NCI-H2107 (cell line): ENCODE results near the gene NT5E.

Experiments used
- DNase-seq: peaks from one replicate; lab custom pipeline; 2025; lab: John Stamatoyannopoulos, UW

Gene NT5E

DNA sequence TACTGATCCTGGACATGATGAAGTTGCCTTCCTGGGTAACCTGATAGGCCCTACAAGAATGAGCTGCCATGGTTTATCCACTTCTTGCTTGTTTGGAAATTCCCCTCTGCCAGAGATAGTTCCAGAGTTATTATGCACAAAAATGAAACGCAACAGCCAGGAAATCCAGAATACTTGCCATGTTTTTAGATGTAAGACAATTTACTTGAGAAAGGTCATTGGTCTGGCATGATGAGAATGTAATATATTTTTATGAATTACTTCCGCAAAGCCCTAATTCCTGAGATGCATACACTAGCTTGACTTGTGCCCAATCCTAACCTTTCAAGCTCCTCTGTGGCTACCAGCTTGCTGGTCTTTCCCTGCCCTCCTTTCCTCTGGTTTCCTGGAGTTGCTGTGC, 27.9 kb upstream of the NT5E start:
- DNase-seq, result no peak

DNA sequence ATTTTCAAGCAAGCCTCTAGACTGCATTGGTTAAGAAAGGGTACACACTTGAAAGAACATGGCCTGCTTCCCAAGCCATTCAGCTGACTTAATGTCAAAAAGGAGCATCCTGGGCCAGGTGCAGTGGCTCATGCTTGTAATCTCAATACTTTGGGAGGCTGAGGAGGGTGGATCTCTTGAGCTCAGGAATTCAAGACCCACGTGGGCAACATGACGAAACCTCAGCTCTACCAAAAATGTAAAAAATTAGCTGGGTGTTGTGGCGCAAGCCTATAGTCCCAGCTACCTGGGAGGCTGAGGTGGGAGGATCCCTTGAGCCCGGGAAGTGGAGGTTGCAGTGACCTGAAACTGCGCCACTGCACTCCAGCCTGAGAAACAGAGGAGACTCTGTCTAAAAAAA, 26.9 kb upstream of the NT5E start:
- DNase-seq, result no peak

- no peak for DNase-seq
Observed at GRCh38 chr6:85424981-85425380, 24.9 kb upstream of the NT5E start.

GRCh38 chr6:85425997-85426396, 23.9 kb upstream of the NT5E start:
- no peak for DNase-seq

DNA sequence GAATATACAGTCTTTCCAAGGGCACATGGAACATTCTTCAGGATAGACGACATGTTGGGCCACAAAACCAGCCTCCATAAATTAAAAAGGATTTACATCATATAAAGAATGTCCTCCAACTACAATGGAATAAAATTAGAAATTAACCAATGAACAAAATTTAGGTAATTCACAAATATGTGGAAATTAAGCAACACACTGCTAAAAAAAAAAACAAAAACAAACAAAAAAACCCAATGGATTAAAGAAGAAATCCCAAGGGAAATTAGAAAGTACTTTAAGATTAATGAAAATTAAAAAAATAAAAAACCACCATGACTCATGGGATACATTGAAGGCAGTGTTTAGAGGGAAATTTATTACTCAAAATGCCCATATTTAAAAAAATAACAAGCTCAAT, 21.4 kb upstream of the NT5E start:
- DNase-seq, result no peak

- no peak for DNase-seq
Observed at GRCh38 chr6:85429346-85429745, 20.5 kb upstream of the NT5E start.

GRCh38 chr6:85431271-85431670, 18.6 kb upstream of the NT5E start:
- no peak for DNase-seq

GRCh38 chr6:85432554-85432953, 17.3 kb upstream of the NT5E start:
- no peak for DNase-seq

GRCh38 chr6:85435851-85436250, 14.0 kb upstream of the NT5E start:
- DNase-seq, result no peak

- no peak for DNase-seq
Observed at GRCh38 chr6:85436411-85436810, 13.5 kb upstream of the NT5E start.

DNA sequence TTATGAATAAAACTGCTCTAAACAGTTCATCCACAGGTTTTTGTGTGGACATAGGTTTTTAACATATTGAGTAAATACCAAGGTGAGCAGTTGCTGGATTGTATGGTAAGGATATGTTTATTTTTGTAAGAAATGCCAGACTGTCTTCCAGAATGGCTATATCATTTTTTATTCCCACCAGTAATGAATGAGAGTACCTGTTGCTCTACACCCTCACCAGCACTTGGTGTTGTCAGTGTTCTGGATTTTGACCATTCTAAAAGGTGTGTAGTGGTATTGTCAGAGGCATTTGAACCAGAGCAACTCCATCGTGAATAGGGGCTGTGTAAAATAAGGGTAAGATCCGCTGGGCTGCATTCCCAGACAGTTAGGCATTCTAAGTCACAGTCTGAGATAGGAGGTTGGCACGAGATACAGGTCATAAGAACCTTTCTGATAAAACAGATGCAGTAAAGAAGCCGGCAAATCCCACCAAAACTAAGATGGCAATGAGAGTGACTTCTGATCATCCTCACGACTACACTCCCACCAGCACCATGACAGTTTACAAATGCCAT, 12.9 kb upstream of the NT5E start:
- no peak for DNase-seq

- DNase-seq, result no peak
Observed at GRCh38 chr6:85443349-85444117, 6.3 kb upstream of the NT5E start.

DNA sequence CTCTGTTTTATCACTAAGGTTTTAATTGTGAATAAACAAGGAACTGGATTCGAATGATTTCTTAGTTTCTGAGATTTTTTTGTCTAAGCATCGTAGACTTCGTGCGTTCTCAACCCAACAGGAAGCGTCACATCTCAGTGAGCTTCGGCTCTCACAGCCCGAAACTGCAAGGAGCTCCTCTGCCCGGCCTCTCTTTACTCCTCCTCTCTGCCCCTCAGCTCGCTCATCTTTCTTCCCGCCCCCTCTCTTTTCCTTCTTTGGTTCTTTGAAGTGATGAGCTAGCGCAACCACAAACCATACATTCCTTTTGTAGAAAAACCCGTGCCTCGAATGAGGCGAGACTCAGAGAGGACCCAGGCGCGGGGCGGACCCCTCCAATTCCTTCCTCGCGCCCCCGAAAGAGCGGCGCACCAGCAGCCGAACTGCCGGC, 480 bp upstream of the NT5E start:
- no peak for DNase-seq

DNA sequence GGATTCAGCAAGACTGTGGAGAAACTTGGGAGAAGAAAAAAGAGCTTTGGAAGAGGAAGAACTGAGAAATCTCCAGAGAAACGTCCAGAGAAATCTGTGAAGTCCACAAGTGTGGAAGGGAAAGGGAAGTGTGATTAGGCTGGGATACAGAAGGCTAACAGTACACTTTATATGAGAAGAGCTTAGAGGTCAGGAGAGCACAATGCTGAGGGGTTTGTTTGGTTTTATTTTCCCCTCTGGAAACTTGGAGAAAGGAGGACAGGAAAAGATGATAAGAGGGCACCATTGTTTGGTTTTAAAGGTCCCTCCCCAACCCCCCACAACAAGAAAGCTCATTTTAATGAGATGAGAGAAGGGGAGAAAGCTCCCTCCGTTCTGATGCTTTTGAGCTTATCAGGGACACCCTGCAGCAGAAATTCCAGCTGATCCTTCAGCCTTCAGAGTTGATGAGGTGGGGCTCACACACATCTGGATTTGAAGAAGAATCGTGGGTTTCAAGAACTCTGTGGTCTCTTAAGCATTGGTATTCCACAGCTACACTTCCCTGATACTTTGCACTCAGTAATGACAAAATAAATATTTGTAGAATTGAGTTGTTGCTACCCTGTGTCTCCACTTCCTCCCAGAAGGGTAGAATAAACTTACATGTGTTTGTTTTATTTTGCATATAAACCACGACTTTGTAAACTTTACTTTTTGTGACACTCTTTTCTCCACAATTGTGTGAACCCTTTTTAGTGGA, 1.9 kb downstream of the NT5E start:
- DNase-seq, result no peak

DNA sequence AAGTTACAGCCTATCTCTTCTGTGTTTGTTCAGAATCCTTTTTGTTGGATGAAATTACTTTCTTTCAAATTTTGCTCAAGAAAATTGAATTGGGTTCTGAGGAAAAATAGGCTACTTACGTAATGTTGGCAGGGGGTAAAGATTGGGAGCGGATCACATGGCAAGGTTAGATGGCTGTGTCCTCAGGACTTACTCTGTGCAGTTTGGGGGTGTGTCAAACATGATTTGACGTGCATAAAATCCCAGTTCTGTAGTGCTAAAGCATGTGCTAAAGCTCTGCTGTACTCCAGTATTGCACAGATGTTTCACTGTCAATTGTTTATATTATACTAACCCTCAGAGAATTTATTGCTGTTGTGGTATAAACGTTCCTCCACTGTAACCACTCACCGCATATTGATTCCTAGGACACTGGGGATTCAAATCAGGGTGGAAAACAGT, 2.6 kb downstream of the NT5E start:
- no peak for DNase-seq

GRCh38 chr6:85453052-85453451, 3.2 kb downstream of the NT5E start:
- DNase-seq, result no peak

DNA sequence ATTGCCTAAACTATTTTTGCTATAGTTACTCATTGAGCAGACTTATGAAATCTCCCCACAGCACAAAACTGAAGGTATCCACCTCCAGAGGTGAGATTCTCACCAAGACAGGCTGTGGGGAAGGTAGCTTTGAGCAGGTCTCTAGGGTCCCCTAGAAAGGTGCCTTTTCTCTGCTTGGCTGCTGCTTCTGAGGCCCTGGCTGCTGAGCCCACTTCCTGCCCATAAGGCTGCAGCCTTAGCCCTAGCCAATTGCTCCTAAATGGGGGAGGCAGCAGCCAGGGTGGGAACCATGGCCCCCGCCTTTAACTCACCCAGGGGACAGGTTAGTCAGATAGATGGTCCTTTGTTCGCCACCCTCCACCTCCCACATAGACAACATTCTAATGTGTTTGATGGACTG, 3.6 kb downstream of the NT5E start:
- DNase-seq, result no peak

DNA sequence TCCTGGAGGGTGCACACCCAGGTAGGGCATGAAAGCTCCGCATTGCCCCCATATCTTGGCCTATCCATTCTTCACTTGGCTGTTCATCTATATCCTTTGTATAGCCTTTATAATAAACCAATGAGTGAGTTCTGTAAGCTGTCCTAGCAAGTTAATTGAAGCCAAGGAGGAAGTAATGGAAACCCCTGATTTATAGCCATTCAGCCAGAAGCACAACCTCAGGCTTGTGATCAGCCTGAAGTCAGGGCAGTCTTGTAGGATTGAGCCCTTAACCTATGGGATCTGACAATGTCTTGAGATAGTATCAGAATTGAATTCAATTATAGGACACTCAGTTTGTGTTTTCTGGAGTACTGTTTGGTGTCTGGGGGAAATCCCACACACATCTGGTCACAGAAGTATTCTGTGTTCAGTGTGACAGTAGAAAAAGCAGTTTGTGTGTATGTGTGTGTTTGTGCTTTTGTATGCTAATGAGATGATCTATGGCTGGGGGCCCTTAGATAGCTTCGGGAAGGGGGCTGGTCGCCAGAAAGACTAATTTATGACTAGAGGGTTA, 5.7 kb downstream of the NT5E start:
- no peak for DNase-seq

GRCh38 chr6:85456782-85457181, 6.9 kb downstream of the NT5E start:
- no peak for DNase-seq

GRCh38 chr6:85458184-85458583, 8.3 kb downstream of the NT5E start:
- DNase-seq, result no peak

GRCh38 chr6:85458782-85459181, 8.9 kb downstream of the NT5E start:
- DNase-seq, result no peak

DNA sequence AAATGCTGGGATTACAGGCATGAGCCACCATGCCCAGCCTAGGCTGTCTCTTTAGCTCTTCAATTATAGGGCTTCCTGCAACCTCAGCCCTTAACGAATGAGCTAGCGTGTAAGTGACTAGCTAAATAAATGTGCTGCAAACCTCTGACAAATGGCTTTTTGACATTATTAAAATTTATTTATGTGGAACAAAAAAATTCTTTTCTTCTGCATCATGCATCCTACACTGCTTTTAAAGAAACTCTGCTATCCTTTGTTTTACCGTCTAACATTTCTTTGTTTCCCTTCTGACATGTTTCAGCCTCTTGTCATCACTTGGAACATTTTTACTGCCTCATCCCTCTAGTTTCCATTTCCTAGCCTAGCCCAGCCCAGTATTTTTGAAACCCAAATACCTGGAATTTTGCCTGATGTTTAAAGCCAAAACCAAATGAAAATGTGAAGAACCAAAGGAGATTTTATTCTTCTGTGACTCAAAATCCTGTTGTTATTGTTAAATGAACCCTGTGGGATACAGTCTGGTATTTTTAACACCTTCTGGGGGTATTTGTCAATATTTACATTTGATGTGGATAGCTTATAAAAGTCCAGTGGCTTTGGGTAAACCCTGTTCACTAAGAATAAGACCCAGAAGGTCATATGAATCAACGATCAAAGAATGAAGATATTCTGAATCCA, 9.5 kb downstream of the NT5E start:
- DNase-seq, result no peak
